Tibial nerve (tissue), 3 donors: ENCODE results near the gene ZFYVE19.

Experiments
- CTCF ChIP-seq, 5 experiments: fragments of 200-600 bp in 3 of 5; fragments of 450-650 bp in 2 of 5; sonication (generic) in 3 of 5; IDR thresholded peaks; one replicate each; pipeline ENCODE4 v1.5.1; 2016 to 2019; ENCODE audit warnings: antibody characterized with exemption in 5 of 5, mild to moderate bottlenecking in 3 of 5, moderate library complexity in 2 of 5
- POLR2A ChIP-seq, 2 donors: fragments of 450-650 bp; IDR thresholded peaks; one replicate each; pipeline ENCODE4 v1.6.1; 2017; ENCODE audit warnings: antibody characterized with exemption in 2 of 2, mild to moderate bottlenecking in 2 of 2, moderate library complexity in 2 of 2

- TF ChIP-seq CTCF (IDR thresholded peaks at IDR 0.05), result no peak
- no peak for TF ChIP-seq POLR2A (IDR thresholded peaks at IDR 0.05)
Measured at GRCh38 chr15:40792394-40792793, 14.5 kb upstream of the ZFYVE19 start.
